NCI-H460 (cell line): Measurements from ENCODE around the gene TMEM183A. TPM values are rescaled to one million over a fixed set of nuclear protein-coding genes. Genes with fewer than 3 reads are reported as not detected.
"Not testable (repeated sequence)": the region's sequence is repeated elsewhere in the genome, so short reads cannot be mapped to it uniquely, and the experiment has no call there.

Experiments used
- DNase-seq: peaks from one replicate; pipeline ENCODE4 v3.0.0-alpha.2; 2016; ENCODE audit warnings: low read depth; ENCODE audit errors: extremely low read depth
- total RNA-seq: library from RNA; depleted of rRNA; stranded (reverse); fragments of >200 nt; shearing (Covaris generic); gene quantifications from 2 replicates; pipeline ENCODE4 v1.2.3, GENCODE V29; 2014

TMEM183A gene
- total RNA-seq, 1 experiment from 2014 or later: 121 TPM

DNA sequence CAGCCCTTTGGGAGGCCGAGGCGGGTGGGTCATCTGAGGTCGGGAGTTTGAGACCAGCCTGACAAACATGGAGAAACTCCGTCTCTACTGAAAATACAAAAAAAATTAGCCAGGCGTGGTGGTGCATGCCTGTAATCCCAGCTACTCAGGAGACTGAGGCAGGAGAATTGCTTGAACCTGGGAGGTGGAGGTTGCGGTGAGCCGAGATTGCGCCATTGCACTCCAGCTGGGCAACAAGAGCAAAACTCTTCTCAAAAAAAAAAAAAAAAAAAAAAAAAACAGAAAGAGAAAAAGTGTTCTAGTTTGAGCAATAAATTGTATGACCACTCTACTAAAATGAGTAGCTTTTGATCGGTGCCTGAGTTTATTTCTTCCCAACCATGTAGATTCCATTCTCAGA is 21.1 kb upstream of the TMEM183A start:
- DNase-seq: not testable (repeated sequence)

DNA sequence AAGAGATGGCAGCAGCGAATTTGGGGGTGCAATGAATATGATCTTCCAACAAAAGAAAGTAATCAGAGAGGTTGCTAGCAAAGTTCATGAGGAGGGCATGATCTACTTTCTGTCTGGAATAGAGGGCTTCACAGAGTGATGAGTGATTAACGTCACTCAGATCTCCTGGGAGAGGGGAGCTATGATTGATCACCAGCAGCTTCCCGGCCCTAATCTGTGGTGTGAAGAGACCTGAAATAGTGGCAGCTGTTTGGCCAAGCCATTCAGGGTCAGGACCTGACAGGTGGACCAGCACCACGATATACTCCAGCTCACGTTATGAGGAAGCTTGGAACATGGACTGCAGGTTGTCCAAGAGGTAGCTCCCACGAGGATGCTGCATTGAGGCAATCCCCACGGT is 19.9 kb upstream of the TMEM183A start:
- DNase-seq: no peak

DNA sequence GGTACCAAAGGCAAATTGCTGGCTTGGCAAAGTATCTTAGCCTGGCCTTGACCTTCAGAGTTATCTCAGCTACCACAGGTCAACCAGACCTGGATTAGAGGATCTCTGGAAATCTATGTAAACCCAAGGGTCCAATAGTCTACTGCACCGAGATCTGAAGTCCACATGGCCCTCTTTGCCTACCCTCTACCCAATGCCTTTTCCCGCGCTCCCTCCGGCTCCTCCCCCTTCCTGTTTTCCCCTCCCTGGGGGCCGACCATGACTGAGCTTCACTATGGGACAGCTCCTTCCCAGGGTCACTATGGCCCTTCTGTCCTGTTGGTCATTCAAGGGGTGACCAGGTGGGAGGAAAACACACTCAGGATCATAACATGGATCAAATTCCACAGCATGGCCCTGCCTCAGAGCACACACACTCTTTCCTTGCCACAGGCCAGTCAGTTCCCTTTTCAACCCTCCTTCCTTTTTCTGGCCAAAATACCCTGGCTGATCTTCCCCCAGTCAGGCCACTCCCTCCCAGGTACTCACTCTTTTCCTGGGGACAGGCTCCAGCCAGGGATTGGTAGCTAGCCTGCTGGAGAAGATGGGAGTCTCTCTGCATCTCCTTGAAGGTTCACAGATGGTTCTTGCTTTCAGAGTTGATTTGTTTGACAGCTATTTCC is 19.1 kb upstream of the TMEM183A start:
- no peak for DNase-seq

DNA sequence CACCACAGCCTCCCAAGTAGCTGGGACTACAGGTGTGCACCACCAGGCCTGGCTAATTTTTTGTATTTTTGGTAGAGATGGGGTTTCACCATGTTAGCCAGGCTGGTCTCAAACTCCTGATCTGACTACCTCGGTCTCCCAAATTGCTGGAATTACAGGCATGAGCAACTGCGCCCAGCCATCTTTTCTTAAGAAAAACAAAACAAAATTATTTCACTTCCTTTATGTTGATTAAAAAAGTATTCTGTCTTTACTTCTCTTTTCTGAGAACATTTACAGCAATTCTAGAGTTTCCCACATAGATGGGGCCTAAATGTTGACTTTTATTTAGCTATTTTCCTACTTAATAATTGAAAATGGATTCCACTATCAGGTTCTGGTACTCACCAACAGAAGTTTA is 17.3 kb upstream of the TMEM183A start:
- no peak for DNase-seq

DNA sequence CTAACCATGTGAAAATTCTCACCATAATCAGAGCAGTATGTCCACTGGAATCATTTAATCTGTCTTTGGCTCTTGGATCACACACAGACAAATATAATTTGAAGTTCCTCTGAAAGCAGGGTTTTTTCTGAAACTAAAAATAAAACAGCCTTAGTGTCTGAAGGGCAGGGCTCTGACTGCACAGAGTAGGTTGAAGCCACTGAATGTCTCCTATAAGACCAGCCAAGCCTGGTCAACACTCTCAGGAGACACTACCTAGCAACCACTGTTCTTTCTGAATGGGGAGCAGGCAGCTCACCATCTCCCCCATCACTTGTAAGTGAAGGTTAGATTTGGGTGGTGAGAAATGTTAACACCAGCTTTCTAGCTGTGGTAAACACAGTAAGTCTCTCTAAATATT is 16.1 kb upstream of the TMEM183A start:
- DNase-seq: no peak

DNA sequence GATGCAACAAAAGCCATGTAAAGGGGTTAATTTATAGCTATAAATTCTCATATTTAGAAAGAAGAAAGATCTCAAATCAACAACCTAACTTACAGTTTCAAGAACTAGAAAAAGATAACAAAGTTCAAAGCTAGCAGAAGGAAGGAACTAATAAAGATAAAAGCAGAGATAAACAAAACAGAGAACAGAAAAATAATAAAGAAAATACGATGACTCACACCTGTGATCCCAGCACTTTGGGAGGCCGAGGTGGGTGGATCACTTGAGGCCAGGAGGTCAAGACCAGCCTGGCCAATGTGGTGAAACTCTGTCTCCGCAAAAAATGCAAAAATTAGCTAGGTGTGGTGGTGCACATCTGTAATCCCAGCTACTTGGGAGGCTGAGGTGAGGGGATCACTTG is 12.4 kb upstream of the TMEM183A start:
- no peak for DNase-seq

DNA sequence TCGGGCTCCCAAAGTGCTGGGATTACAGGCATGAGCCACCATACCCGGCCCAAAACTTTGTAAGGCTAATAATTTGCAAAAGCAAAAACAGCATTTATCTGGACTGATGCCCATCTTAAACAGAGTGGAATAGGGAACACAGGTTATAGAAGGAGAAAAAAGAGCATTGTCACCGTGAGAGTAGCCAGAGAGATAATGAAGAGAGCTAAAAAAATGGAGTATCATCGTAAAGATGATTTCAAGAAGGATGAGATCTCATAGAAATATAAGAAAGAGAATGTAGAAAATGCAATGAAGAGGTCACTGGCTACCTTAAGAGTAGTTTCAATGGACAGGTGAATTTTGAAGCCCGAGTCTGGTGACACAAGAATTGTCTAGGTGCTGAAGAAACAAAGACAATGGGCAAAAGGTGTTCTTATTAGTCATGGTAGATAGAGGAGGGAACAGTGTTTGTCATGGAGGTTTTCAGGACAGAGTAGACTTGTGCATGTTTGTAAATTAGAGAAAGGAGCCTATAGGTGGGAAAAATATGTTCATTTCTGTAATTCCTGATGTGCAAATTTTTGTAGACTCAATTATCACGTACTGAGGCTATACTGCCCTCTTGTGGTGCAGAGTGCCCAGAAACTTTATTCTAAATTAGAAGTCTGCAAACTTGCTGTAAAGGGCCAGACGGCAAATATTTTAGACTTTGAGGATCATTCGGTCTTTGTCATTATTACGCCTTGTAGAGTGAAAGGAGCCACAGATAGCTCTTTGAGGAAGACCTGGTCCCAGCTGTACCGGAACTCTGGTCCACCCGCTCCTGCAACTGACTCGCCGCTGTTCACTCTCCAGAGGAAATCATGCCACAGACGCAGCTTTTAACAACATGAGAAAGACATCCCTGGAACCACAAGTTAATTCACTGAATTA is 8.1 kb upstream of the TMEM183A start:
- peak; percentile 61 for DNase-seq

DNA sequence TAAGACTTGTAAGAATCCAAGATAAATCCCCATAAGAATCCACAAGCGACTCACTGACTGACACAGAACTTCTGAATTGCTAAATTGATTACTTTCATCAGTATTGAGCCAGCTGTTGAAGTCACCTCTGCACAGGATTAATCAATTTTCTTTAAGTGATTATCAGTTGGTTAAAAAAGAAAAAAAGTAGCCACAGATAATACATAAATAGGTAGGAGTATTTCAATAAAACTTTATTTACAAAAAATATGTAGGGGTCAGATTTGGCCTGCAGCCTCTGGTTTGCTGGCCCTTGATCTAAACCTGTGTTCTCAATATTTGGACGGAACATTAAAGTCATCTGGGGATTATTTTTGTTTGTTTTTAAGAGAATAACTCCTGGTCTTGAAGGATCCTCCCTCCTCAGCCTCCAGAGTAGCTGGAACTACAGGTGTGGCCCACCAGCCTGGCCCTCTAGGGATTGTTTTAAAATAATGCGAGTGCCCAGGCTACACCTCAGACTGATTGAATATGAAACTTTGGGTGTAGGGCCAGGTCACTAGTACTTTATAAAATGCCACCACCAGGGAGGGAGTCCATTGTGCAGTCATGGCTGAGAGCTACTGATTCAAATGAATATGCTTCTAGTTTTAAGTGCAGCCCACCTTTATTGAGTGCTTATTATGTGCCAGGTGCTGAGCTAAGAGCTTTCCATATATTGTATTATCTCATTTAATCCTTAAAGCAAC is 6.8 kb upstream of the TMEM183A start:
- no peak for DNase-seq

DNA sequence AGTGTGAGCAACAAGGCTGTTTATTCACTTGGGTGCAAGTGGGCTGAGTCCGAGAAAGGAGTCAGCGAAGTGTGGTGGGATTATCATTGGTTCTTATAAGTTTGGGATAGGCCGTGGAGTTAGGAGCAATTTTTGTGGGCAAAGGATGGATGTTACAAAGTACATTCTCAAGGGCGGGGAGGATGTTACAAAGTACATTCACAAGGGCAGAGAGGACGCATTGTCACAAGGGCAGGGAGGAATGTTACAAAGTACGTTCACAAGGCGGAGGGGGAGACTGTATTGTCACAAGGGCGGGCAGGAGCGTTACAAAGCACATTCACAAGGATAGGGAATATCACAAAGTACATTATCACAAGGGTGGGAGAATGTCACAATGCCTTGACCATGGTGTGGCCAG is 5.2 kb upstream of the TMEM183A start:
- no peak for DNase-seq

DNA sequence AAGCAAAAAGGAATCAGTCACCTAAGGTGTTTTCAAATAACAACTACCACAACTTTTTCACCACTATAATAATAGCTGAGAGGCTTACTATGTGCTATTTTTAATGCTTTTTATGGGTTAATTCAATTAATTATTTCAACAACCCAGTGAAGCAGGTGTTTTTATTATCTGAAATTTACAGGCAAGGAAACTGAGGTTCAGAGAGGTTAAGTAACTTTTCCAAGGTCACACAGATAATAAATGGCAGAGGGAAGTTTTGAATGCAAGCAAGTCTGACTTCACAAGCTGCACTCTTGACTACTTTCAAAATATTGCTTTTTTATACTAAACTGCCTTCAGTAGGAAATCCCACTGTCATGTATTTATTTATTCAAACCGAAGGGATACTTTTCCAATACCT is 4.2 kb upstream of the TMEM183A start:
- DNase-seq: no peak

DNA sequence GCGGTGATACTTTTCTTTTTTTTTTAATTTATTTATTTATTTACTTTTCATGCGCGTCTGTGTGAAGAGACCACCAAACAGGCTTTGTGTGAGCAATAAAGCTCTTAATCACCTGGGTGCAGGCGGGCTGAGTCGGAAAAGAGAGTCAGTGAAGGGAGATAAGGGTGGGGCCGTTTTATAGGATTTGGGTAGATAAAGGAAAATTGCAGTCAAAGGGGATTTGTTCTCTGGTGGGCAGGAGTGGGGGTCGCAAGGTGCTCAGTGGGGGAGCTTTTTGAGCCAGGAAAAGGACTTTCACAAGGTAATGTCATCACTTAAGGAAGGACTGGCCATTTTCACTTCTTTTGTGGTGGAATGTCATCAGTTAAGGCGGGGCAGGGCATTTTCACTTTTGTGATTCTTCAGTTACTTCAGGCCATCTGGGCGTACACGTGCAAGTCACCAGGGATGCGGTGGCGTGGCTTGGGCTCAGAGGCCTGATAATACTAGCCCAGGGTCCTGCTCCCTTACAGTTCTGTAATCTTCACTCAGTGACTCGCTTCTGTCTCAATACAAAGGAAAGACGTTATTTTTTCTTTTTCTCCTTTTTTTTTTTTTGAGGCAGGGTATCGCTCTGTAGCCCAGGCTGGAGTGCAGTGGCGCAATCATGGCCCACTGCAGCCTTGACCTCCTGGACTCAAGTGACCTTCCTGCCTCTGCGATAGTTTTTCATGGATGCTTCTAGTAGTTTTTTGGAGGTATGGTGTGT is 1.6 kb upstream of the TMEM183A start:
- not testable (repeated sequence) for DNase-seq

DNA sequence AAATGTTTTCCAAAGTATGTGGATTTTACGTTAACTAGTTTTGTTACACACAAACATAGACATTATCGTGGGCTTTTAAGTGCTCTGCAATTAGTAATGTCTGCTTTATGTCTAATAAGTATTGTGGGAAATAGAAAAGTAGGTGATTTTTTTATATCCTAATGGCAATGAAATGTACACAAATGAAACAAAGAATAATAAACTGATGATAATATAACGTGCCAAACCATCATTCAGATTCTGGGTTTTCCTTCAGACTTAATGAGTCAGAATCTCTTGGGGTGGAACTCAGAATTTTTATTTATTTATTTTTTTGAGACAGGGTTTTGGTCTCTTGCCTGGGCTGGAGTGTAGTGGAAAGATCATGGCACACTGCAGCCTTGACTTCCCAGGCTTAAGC is 2.0 kb downstream of the TMEM183A start:
- DNase-seq: no peak

DNA sequence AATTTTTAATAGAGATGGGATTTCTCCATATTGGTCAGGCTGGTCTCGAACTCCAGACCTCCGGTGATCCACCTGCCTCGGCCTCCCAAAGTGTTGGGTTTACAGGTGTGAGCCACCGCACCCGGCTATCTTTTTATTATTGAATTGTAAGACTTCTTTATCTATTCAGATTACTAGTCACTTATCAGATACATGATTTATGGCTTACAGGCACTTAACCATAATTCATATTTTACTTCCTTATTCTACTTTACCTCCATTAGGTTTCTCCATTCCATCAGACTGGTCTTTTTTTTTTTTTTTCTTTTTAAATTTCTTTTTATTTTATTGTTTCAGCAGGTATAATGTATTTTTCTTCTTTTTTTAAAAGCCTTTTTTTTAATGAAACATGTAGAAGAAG is 4.4 kb downstream of the TMEM183A start:
- no peak for DNase-seq

DNA sequence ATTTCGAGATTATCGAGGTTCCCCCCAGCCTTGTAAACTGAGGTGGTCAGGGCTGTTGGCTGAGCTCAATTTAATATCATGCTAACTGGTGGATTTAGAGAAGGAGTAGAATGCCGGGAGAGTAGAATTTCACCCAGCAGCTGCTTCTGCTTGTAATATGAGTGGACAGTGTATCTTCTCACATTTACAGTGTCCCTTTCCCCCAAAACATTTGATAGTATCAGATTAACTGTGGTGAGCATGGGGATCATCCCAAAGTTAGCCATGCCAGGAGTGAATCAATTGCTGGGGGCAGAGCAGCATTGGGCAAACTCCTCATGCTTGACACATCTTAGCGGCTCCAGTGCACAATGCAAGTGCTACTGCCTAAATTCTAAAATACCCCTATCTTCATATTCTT is 9.9 kb downstream of the TMEM183A start:
- no peak for DNase-seq

DNA sequence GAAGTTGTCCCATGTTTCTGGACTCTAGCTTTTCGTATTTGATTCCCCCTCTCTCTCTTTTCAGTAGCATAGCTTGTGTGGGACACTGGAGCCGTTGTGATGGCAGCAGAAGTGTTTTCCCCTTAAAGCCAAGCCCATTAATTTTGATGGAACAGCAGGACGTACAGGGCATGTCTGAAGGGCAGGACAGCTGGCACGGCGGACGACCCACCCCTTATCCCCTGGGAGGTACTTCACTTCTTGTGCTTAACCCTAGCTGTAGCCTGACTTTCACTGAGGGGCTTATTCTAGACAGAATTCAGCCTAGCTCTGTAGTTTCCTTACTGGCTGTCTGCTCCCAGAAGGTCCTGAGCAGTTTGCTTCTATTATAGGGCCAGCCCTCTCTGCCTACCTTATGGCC is 10.5 kb downstream of the TMEM183A start:
- no peak for DNase-seq

DNA sequence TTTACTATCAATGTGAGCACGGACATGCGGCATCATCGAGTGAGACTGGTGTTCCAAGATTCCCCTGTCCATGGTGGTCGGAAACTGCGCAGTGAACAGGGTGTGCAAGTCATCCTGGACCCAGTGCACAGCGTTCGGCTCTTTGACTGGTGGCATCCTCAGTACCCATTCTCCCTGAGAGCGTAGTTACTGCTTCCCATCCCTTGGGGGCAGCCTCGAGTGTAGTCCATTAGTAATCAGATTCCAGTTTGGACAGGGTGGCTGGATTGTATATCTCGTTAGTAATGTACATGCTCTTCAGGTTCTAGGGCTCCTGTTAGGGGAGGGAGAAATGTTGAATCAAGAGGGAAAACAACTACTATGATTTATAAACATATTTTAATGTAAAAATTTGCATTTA is 15.7 kb downstream of the TMEM183A start:
- not testable (repeated sequence) for DNase-seq

DNA sequence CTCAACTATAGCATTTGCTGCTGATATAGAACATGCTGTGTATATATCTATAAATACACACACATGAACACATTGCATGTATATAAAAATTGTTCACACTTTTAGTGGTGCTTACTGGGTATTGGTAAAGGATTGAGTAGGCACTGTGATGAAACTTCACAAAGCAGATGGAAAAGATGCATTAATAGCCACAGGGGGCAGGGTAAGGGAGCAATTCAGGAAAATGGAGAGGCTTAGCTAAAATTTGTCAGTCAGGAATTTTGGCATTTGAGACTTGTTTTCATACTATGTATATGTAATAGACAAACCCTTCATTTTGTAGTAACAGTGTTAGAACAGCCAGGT is 18.5 kb downstream of the TMEM183A start:
- DNase-seq: no peak

DNA sequence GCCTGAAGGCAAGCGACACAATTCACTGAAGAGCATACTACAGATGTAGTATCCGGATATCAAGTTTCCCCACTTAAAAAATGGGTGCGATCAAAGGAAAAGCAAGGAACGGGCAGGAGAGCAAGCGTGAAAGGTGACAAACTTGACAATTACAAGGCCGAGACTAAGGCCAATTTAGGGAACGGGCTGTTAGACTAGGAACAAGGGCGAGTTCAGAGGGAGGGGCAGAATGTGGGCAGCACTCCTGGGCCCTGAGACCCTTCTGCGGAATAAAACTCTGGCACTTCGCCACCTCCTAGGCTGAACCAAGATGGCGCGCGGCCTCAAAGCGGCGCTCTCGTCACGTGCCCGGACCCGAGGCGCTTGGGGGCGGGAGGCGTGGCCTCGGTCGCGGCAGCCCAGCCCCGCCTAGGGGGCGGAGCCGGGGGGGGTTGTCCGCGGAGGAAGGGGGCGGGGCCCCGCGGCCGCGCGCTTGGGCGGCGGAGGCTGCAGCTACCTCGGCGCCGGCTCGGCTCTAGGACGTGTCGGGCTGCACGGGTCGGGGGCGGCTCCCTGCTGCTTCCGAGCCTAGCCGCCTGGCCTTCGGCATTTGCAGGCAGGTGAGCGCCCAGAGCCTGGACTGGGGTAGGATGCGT is 19.0 kb downstream of the TMEM183A start, which contains the start of gene PPFIA4:
Gene PPFIA4 (plus strand): TSS at position 461 of the 635 bp plus-strand sequence. CDS start 12,518 bp downstream, outside the sequence.
- DNase-seq: peak; percentile 83

DNA sequence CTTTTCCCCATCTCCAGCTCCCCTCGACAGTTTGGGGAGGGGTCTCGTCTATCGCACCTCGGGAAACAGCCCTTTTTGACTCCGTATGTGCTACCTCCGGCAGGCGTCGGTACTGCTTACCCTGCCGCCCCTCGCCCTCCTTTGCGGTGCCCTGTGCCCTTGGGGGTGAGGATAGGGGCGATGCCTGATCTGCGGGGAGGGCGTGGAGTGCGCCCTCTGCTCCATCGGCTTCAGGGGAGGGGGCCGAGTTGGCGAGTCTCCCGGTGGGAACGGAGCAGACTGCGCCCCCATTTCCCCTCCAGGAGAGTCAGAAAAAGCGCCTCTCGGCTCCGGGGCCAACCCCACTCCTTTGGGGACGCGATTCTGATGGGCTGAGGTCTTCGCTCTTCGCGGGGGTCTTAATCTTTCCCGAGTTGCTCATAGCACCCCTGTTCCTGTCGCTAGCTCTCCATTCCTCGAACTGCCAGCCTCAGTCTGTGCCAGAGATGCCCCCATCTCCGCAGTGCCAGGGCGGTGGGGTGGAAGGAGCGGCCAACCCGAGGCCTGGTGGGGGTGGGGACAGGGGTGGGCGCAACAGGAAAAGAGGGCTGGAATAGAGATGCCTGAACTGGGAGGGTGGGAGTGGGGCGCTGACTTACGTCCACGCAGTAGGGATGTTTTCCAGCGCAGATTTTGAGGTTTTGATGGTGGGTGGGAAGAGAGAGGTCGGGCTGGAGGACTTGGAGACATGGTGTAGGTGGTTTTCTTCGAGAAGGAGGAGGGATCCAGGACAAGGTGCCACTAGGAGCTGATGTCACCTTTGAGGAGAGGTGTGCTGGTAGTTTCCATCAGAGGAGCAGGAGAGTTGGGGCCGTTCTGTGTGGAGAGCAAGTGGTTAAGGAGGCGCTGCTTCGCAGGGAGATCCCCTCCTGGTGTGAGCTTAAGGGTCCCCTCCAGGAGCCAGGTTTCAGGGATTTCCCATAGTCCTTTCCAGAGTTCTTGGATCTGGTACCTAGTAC is 19.8 kb downstream of the TMEM183A start:
- no peak for DNase-seq
